ENCODE data around the gene KCNMA1.

The KCNMA1 gene

GRCh38 chr10:76998451-76998850 lies 639.2 kb downstream of the KCNMA1 start:
- TF ChIP-seq GATA3 (IDR thresholded peaks at IDR 0.05; ENCODE audit: low read depth, low read length) (no peak), GATA2 (IDR thresholded peaks at IDR 0.05; ENCODE audit: low read depth, low read length) (no peak)

- TF ChIP-seq GATA3 (IDR thresholded peaks at IDR 0.05; ENCODE audit: low read depth, low read length) (no peak), GATA2 (IDR thresholded peaks at IDR 0.05; ENCODE audit: low read depth, low read length) (no peak)
Observed at GRCh38 chr10:76997631-76998030, 640.0 kb downstream of the KCNMA1 start.

- TF ChIP-seq GATA3 (IDR thresholded peaks at IDR 0.05; ENCODE audit: low read depth, low read length) (no peak), GATA2 (IDR thresholded peaks at IDR 0.05; ENCODE audit: low read depth, low read length) (no peak)
Observed at GRCh38 chr10:76995023-76995422, 642.6 kb downstream of the KCNMA1 start.

- TF ChIP-seq GATA2 (IDR thresholded peaks at IDR 0.05; ENCODE audit: low read depth, low read length) (no peak), GATA3 (IDR thresholded peaks at IDR 0.05; ENCODE audit: low read depth, low read length) (no peak)
Observed at GRCh38 chr10:76993213-76993612, 644.4 kb downstream of the KCNMA1 start.

- no peak for TF ChIP-seq GATA3 (IDR thresholded peaks at IDR 0.05; ENCODE audit: low read depth, low read length)
- no peak for TF ChIP-seq GATA2 (IDR thresholded peaks at IDR 0.05; ENCODE audit: low read depth, low read length)
Observed at GRCh38 chr10:76992467-76992866, 645.1 kb downstream of the KCNMA1 start.

GRCh38 chr10:76991621-76992020 lies 646.0 kb downstream of the KCNMA1 start:
- TF ChIP-seq GATA2 (IDR thresholded peaks at IDR 0.05; ENCODE audit: low read depth, low read length) (no peak), GATA3 (IDR thresholded peaks at IDR 0.05; ENCODE audit: low read depth, low read length) (no peak)

- no peak for TF ChIP-seq GATA3 (IDR thresholded peaks at IDR 0.05; ENCODE audit: low read depth, low read length)
- TF ChIP-seq GATA2 (IDR thresholded peaks at IDR 0.05; ENCODE audit: low read depth, low read length), result no peak
Observed at GRCh38 chr10:76990561-76990960, 647.0 kb downstream of the KCNMA1 start.

GRCh38 chr10:76984559-76985443 lies 652.8 kb downstream of the KCNMA1 start:
- peak; percentile 77 for TF ChIP-seq GATA2 (IDR thresholded peaks at IDR 0.05; ENCODE audit: low read depth, low read length)
- TF ChIP-seq GATA3 (IDR thresholded peaks at IDR 0.05; ENCODE audit: low read depth, low read length), result no peak

GRCh38 chr10:76983624-76984023 lies 654.0 kb downstream of the KCNMA1 start:
- TF ChIP-seq GATA2 (IDR thresholded peaks at IDR 0.05; ENCODE audit: low read depth, low read length), result no peak
- no peak for TF ChIP-seq GATA3 (IDR thresholded peaks at IDR 0.05; ENCODE audit: low read depth, low read length)

- no peak for TF ChIP-seq GATA2 (IDR thresholded peaks at IDR 0.05; ENCODE audit: low read depth, low read length)
- no peak for TF ChIP-seq GATA3 (IDR thresholded peaks at IDR 0.05; ENCODE audit: low read depth, low read length)
Observed at GRCh38 chr10:76982671-76983070, 654.9 kb downstream of the KCNMA1 start.

- TF ChIP-seq GATA2 (IDR thresholded peaks at IDR 0.05; ENCODE audit: low read depth, low read length) (no peak), GATA3 (IDR thresholded peaks at IDR 0.05; ENCODE audit: low read depth, low read length) (no peak)
Observed at GRCh38 chr10:76981251-76981650, 656.4 kb downstream of the KCNMA1 start.

GRCh38 chr10:76977901-76978300 lies 659.7 kb downstream of the KCNMA1 start:
- no peak for TF ChIP-seq GATA3 (IDR thresholded peaks at IDR 0.05; ENCODE audit: low read depth, low read length)

- TF ChIP-seq GATA3 (IDR thresholded peaks at IDR 0.05; ENCODE audit: low read depth, low read length) (no peak), GATA2 (IDR thresholded peaks at IDR 0.05; ENCODE audit: low read depth, low read length) (no peak)
Observed at GRCh38 chr10:76977046-76977445, 660.6 kb downstream of the KCNMA1 start.

- no peak for TF ChIP-seq GATA2 (IDR thresholded peaks at IDR 0.05; ENCODE audit: low read depth, low read length)
- TF ChIP-seq GATA3 (IDR thresholded peaks at IDR 0.05; ENCODE audit: low read depth, low read length), result no peak
Observed at GRCh38 chr10:76976142-76976541, 661.5 kb downstream of the KCNMA1 start.

GRCh38 chr10:76975126-76975525 lies 662.5 kb downstream of the KCNMA1 start:
- no peak for TF ChIP-seq GATA3 (IDR thresholded peaks at IDR 0.05; ENCODE audit: low read depth, low read length)
- no peak for TF ChIP-seq GATA2 (IDR thresholded peaks at IDR 0.05; ENCODE audit: low read depth, low read length)

Data from SH-SY5Y (cell line).